Germinal center (tissue), 1 donor: ENCODE measurements around the gene WDR41.

Experiments used
- DNase-seq: peaks from one replicate; pipeline ENCODE4 v3.0.0; 2012; ENCODE audit warnings: mixed read lengths, low spot score

The WDR41 gene

DNA sequence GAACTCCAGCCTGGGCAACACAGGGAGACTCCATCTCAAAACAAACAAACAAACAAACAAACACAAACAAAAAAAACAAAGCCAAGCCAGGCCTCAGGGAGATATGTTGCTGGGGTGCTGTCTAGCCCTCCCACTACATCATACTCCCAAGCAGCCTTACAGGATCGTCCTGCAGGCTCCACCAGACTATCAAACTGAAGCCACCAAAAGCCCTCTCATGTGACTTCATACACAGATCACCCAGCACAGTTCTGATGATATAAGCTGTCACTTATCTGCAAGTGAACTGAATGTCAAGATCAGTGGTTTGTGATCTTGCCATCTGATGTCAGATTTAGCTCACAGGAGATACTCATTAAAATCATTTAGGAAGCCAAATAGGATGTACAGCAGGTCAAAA is 43.3 kb downstream of the WDR41 start:
- no peak for DNase-seq

- DNase-seq = no peak
These were observed 47.8 kb downstream of the WDR41 start for GRCh38 chr5:77444356-77444755.

DNA sequence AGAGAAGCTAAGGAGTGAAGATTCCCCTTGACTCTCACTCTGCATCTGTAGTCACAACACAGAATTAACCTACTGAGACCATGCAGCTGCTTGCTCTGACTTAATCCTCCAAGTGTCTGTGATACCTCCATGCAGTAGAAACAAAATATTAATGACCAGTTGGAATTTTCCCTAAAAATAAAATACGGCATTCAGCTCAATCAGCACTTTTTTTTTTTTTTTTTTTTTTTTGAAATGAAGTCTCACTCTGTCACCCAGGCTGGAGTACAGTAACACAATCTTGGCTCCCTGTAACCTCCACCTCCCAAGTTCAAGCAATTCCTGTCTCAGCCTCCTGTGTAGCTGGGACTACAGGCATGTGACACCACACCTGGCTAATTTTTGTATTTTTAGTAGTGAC is 48.4 kb downstream of the WDR41 start:
- no peak for DNase-seq

- no peak for DNase-seq
These were observed 54.0 kb downstream of the WDR41 start for GRCh38 chr5:77438071-77438470.

GRCh38 chr5:77437194-77437593 is 54.9 kb downstream of the WDR41 start:
- no peak for DNase-seq

DNA sequence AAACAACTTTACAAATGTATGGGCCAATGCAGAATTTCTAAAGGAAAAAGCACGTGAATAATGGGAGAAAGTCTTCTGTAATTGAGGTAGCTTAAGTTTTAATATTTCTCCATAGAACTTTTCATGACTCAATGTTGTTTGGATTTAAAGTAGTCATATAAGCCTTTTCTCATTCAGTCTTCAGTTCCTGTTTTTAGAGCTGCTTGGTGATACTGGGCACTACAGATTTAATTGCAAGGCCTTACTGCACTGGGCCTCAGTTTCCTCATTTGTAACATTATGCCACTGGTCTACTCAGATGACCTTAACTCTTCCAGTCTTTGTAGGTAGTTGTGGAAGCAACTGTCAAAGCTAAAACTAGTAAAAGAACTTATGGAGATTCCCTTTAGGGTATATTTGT is 60.4 kb downstream of the WDR41 start:
- DNase-seq = no peak

DNA sequence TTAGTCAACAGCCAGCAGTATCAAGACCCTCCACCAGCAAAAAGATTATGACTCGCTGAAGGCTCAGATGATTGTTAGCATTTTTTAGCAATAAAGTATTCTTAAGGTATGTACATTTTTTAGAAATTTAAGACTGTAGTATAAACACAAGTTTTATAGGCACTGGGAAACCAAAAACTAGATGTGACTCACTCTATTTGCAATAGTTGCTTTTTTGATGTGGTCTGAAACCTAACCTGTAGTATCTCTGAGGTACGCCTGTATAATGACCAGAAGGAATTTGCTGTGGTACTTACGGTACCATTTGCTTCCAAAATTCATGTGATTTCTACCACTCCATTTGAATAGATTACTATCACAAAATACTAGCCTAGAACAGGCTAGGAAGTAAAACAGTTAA is 60.8 kb downstream of the WDR41 start:
- DNase-seq = no peak

DNA sequence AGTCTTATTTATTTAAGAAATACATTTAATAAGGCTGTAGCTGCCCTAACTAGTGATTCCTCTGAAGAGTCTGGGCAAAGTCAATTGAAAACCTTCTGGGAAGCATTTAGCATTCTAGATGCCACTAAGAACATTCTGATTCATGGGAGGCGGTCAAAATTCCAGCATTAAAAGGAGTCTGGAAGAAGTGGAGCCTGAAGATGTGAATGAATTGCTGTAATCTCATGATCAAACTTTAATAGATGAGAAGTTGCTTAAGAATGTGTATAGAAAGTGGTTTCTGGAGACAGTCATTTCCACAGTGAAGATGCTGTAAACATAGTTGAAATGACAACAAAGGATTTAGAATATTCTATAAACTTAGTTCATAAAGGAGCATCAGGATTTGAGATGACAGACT is 61.4 kb downstream of the WDR41 start:
- DNase-seq = no peak

DNA sequence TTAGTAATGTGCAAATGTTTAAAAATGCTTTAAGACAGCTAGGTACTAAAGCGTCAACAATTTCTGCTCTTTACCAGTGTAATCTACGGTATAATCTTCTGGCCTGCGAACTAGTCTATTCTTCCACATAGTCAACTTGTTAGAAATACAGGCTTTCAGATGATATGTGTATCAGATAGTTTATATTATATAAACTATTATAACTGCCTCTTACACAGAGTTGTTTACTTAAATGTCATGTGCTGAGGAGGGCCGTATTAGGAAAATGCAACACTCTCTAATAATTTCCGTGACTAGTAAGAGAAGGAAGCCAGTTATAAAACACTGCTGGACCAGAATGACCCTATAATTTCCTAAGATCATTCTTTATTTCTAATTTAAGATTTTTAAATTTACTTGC is 63.6 kb downstream of the WDR41 start:
- no peak for DNase-seq

DNA sequence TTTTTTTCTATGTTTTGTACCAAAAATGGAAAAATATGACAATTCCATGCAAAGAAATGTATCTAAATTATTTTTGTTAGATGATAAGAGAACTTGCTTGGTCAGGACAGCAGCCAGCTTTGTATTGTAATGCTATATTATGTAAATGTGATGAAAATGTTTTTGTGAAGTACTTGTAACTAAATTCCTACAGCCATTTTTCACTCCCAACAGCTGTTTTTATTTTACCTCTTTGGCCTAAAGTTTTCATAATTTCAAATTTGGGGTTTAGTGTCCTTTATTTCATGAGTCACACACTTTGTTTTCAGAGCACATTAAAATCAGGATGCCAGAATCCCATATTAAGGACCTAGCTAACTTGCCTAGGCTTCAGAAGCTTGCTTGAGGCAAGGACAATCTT is 64.1 kb downstream of the WDR41 start:
- no peak for DNase-seq

GRCh38 chr5:77426670-77427069 is 65.4 kb downstream of the WDR41 start:
- no peak for DNase-seq

DNA sequence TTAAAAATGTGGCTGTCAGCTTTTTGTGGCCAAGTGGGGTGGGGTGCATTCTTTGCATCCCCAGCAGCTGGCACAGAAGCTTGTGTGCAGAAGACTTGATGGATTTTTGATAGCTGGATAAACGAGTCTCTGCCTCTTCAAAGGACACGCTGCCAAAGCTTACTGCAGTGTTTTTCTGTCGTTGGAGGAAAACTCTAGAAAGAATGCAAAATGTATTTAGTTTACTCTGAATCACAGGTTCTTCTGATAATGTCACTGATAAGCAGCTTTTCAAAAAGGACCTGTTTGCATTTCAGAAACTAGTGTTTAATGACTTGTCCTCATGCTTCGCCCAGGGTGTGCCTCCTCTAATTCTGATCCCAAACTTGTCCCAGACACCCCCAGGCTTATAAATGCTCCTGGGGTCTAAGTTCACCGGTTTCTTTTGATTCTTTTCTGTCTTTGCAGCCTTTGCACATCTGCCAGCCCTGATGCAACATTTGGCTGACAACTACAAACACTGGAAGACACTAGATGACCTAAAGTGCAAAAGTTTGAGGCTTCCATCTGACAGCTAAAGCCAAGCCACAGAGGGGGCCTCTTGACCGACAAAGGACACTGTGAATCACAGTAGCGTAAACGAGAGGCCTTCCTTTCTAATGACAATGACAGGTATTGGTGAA is 66.0 kb downstream of the WDR41 start:
- no peak for DNase-seq

- DNase-seq = no peak
These were observed 66.7 kb downstream of the WDR41 start for GRCh38 chr5:77425420-77425819.

DNA sequence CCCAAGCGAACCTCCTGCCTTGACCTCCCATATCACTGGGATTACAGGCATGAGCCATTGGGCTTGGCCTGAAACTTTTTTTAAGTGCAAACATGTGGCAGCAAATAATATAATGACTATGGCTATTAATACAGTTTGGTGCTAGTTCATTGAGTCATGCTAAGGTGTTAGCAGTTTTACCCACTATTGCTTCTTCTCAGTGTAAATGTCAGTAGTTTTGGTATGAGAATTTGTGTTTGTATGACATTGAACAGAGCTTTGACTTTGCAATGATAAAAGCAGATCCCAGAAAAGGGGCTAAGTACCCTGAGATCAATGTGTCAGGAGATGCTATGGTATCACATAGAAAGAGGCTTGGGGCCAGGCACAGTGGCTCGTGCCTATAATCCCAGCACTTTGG is 67.2 kb downstream of the WDR41 start:
- DNase-seq = no peak

DNA sequence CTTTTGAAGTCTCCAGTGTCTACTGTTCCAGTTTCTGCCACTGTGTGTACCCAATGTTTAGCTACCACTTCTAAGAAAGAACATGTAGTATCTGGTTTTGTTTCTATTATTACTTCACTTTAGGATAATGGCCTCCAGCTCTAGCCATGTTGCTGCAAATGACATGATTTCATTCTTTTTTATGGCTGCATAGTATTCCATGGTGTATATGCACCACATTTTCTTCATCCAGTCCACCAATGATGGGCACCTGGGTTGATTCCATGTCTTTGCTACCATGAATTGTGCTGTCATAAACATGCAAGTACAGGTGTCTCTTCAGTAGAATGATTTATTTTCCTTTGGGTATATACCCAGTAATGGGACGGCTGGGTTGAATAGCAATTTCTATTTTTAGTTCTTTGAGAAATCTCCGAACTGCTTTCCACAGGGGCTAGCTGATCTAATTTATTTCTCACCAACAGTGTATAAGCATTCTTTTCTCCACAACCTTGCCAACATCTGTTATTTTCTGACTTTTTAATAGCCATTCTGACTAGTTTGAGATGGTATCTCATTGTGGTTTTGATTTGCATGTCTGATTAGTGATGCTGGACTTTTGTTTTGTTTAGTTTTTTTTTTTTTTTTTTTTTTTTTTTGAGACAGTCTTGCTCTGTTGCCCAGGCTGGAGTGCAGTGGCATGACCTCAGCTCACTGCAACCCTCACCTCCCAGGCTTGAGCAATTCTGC is 68.9 kb downstream of the WDR41 start:
- no peak for DNase-seq

- no peak for DNase-seq
These were observed 71.2 kb downstream of the WDR41 start for GRCh38 chr5:77420940-77421339.

GRCh38 chr5:77419644-77420582 is 72.2 kb downstream of the WDR41 start:
- no peak for DNase-seq

DNA sequence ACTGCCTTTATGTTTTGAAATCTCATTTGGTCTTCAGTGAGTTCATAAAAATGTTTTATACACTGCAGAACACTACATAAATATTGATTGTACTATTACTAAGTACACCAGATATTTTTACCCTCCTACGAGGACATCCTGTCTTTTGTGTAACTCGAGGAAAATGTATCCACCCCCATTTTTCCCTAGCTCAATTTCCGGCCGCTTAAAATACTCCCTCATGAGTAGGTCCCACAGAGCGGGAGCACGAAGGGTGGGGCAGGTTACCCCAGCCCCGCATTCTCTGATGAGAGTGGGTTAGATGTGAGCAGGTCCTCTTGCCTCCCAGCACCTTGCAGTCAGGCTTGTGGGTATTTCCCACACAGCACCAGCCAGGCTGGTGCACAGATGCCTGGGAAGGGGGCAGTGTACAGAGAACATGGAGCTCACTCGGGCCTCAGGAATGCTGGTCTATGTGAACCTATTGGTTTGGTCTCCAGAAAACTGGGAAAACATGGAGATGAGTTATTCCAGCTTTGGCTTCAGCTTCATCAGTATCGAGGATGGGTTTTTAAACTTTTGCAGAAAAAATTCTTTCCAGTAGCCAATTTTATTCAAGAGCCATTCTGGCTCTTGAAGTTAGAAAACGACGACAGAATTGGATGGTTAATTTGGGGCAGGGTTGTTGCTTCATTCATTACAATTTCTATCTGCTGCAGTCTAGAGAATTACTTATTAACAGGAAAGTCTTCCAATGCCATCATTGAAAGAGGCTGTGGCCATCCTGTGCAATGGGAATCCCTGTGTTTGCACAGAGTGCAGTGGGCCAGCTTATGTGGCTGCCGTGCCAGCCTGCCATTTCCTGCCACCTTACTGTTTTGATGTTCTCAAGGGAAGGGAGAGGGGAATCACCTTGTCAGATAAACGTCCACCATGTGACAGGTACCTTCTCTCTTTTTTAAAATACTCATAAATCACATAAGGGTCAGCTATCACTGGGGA is 73.2 kb downstream of the WDR41 start:
- DNase-seq = no peak

DNA sequence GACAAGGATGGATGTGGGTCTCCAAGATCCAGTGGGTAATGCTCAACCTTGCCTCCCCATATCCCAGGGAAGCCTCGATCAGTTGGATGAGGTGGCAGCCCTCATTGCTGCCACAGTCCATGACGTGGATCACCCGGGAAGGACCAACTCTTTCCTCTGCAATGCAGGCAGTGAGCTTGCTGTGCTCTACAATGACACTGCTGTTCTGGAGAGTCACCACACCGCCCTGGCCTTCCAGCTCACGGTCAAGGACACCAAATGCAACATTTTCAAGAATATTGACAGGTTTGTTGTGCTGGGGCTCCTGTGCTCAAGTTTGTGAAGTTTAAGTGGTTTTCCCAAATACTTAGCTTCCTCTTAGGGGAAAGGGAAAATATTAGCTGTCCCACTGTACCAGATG is 74.0 kb downstream of the WDR41 start:
- no peak for DNase-seq

- no peak for DNase-seq
These were observed 79.1 kb downstream of the WDR41 start for GRCh38 chr5:77413049-77413448.

GRCh38 chr5:77409870-77410621 is 82.1 kb downstream of the WDR41 start:
- no peak for DNase-seq
